HepG2 (cell line): Measurements from ENCODE around the gene CAPSL. TPM values are rescaled to one million over a fixed set of nuclear protein-coding genes. Genes with fewer than 3 reads are reported as not detected.

Source experiments
- ATAC-seq: fragments of 200-7000 bp; cut with Tn5 transposase; 3 replicates; pipeline ENCODE4 v1.9.1; 2020; ENCODE audit warnings: mild to moderate bottlenecking, moderate library complexity
- BruUV-seq: library from RNA; stranded (reverse); fragments of 400-500 nt; replicated peaks from 2 replicates; lab custom pipeline; 2021; lab: Mats Ljungman, UMichigan
- CTCF ChIA-PET: fragments of 300-600 bp; formaldehyde crosslinking; extraction: SDS; loops from one replicate; lab custom pipeline; 2021; ENCODE audit warnings: low total read pairs, inconsistent platforms, low intra/inter-chr PET ratio; lab: Yijun Ruan, JAX
- POLR2A ChIA-PET: fragments of 350-600 bp; sonication (Branson Sonifier 250); formaldehyde crosslinking; loops from one replicate; lab custom pipeline; 2020; ENCODE audit warnings: antibody characterized with exemption, inconsistent platforms; lab: Yijun Ruan, JAX
- DNase-seq: peaks from one replicate; pipeline ENCODE4 v3.0.0-alpha.2; 2015; ENCODE audit warnings: low spot score
- FAIRE-seq: peaks from 3 replicates; lab custom pipeline; 2011; peaks lifted over from hg19 to GRCh38; lab: Jason Lieb, UNC
- H2AFZ ChIP-seq: one replicate; pipeline ENCODE4 v1.6.1; 2011; ENCODE audit warnings: low read length, inconsistent platforms
- H3K27ac ChIP-seq: fragments of 300-600 bp; 3 replicates; pipeline ENCODE4 v1.8.0; 2011; ENCODE audit warnings: mixed run types, mild to moderate bottlenecking, mixed read lengths, low read length, inconsistent platforms; ENCODE audit not compliant: insufficient read depth; ENCODE audit errors: extremely low read length
- H3K27me3 ChIP-seq, 2 experiments: fragments of 200-600 bp in 1 of 2; 2 replicates in 1 of 2; 3 replicates in 1 of 2; pipeline versions ENCODE4 v1.6.0 to v1.8.0; 2011; ENCODE audit warnings: low read length in 2 of 2, mild to moderate bottlenecking in 2 of 2, moderate library complexity in 2 of 2, inconsistent platforms in 1 of 2; ENCODE audit not compliant: insufficient read depth in 2 of 2, control insufficient read depth in 1 of 2
- H3K36me3 ChIP-seq, 2 experiments: fragments of 200-600 bp in 1 of 2; replicated peaks in 1 of 2; 2 replicates in 1 of 2; 3 replicates in 1 of 2; pipeline versions ENCODE4 v1.5.1 to v1.8.0; 2011; ENCODE audit warnings: low read length in 2 of 2, inconsistent platforms in 1 of 2; ENCODE audit not compliant: insufficient read depth in 2 of 2, control insufficient read depth in 1 of 2
- H3K4me1 ChIP-seq: 2 replicates; pipeline ENCODE4 v1.5.1; 2012; ENCODE audit warnings: low read length, inconsistent platforms; ENCODE audit not compliant: insufficient read depth
- H3K4me2 ChIP-seq: 2 replicates; pipeline ENCODE4 v1.6.0; 2011; ENCODE audit warnings: low read depth, low read length, inconsistent platforms
- H3K4me3 ChIP-seq, 3 experiments: fragments of 200-600 bp in 1 of 3; sonication (generic), shearing (Covaris generic) in 1 of 3; replicated peaks in 1 of 3; 2 replicates each; pipeline ENCODE4 v1.5.1; 2011 to 2016; ENCODE audit warnings: low read length in 3 of 3, inconsistent platforms in 2 of 3, low read depth in 2 of 3, mild to moderate bottlenecking in 2 of 3, control low read depth in 1 of 3, mixed read lengths in 1 of 3; ENCODE audit not compliant: insufficient read depth in 1 of 3
- H3K79me2 ChIP-seq: one replicate; pipeline ENCODE4 v1.6.1; 2011; ENCODE audit warnings: low read length, inconsistent platforms; ENCODE audit not compliant: insufficient read depth
- H3K9ac ChIP-seq: 2 replicates; pipeline ENCODE4 v1.6.0; 2011; ENCODE audit warnings: mild to moderate bottlenecking, low read depth, low read length, inconsistent platforms; ENCODE audit not compliant: insufficient read depth
- H3K9me3 ChIP-seq: 2 replicates; pipeline ENCODE4 v1.5.1; 2012; ENCODE audit warnings: mild to moderate bottlenecking, low read length
- H4K20me1 ChIP-seq: 2 replicates; pipeline ENCODE4 v1.6.0; 2011; ENCODE audit warnings: inconsistent platforms, mild to moderate bottlenecking, low read length, moderate library complexity; ENCODE audit not compliant: insufficient read depth
- GPN1 ChIP-seq: sonication (generic); formaldehyde crosslinking; IDR thresholded peaks from 2 replicates; pipeline ENCODE4 v1.5.1; 2020; ENCODE audit warnings: missing genetic modification reagents, borderline replicate concordance
- MEIS2 ChIP-seq: sonication (generic); formaldehyde crosslinking; IDR thresholded peaks from 2 replicates; pipeline ENCODE4 v1.9.0; 2021; ENCODE audit warnings: mild to moderate bottlenecking, missing genetic modification reagents
- PRMT3 ChIP-seq: sonication (generic); formaldehyde crosslinking; IDR thresholded peaks from 2 replicates; pipeline ENCODE4 v1.8.1; 2022; ENCODE audit warnings: low read depth, mild to moderate bottlenecking, moderate library complexity, missing genetic modification reagents, borderline replicate concordance
- STAG1 ChIP-seq: sonication (generic); formaldehyde crosslinking; IDR thresholded peaks from 2 replicates; pipeline ENCODE4 v1.4.0; 2020; ENCODE audit warnings: missing genetic modification reagents
- YY1 ChIP-seq: IDR thresholded peaks from 2 replicates; pipeline ENCODE4 v1.6.1; 2011; ENCODE audit warnings: low read length, low read depth, moderate library complexity, mild to moderate bottlenecking; ENCODE audit not compliant: insufficient read depth, insufficient replicate concordance
- ZEB1 ChIP-seq: IDR thresholded peaks from 2 replicates; pipeline ENCODE4 v1.6.1; 2012; ENCODE audit warnings: mild to moderate bottlenecking, low read depth, inconsistent platforms; ENCODE audit not compliant: insufficient replicate concordance
- ZFP41 ChIP-seq: sonication (generic); formaldehyde crosslinking; IDR thresholded peaks from 2 replicates; pipeline ENCODE4 v1.4.0; 2020; ENCODE audit warnings: mild to moderate bottlenecking, missing genetic modification reagents, borderline replicate concordance
- ZNF234 ChIP-seq: sonication (generic); formaldehyde crosslinking; conservative IDR thresholded peaks from 2 replicates; pipeline ENCODE4 v1.5.1; 2020; ENCODE audit warnings: mild to moderate bottlenecking, missing genetic modification reagents
- ZNF256 ChIP-seq: sonication (generic); formaldehyde crosslinking; conservative IDR thresholded peaks from 2 replicates; pipeline ENCODE4 v1.4.0; 2020; ENCODE audit warnings: missing genetic modification reagents
- ZNF543 ChIP-seq: sonication (generic); formaldehyde crosslinking; IDR thresholded peaks from 2 replicates; pipeline ENCODE4 v1.4.0; 2020; ENCODE audit warnings: mild to moderate bottlenecking, missing genetic modification reagents
- ZNF570 ChIP-seq: sonication (generic); formaldehyde crosslinking; IDR thresholded peaks from 2 replicates; pipeline ENCODE4 v1.4.0; 2020; ENCODE audit warnings: mild to moderate bottlenecking, missing genetic modification reagents, borderline replicate concordance
- ZNF678 ChIP-seq: sonication (generic); formaldehyde crosslinking; IDR thresholded peaks from 2 replicates; pipeline ENCODE4 v1.4.0; 2020; ENCODE audit warnings: mild to moderate bottlenecking, missing genetic modification reagents
- WGBS: methylation state at CpG from one replicate; pipeline ENCODE4 v1.1.6; 2017; ENCODE audit warnings: low lambda C conversion rate; 5-methylcytosine and 5-hydroxymethylcytosine counted together
- in situ Hi-C: cut with HindIII; loops from 2 replicates; pipeline ENCODE4 v1.10.0; 2017; ENCODE audit warnings: low pct_unique_long_range_greater_than_20kb; ENCODE audit not compliant: extremely low pct_ligation_motif_present
- intact Hi-C: fragments of 100-400 bp; cut with micrococcal nuclease; formaldehyde crosslinking; loops from one replicate; pipeline ENCODE4 v1.10.0; 2022; ENCODE audit not compliant: unreplicated experiment
- polyA plus RNA-seq, 8 experiments: library from polyadenylated mRNA; depleted of rRNA in 3 of 8; stranded (reverse) in 7 of 8; unstranded in 1 of 8; fragments of >200 nt; fragmentation: Illumina TruSeq in 4 of 8; extraction: Trizol in 4 of 8; gene quantifications; 2 replicates each; pipeline versions ENCODE4 v1.2.1 to v1.2.3, GENCODE V29; 2011 to 2016; ENCODE audit warnings: low read depth in 4 of 8, missing spikeins in 1 of 8, mixed read lengths in 1 of 8; ENCODE audit not compliant: insufficient read depth in 1 of 8
- total RNA-seq, 5 experiments: library from RNA; depleted of rRNA; stranded (reverse); fragments of >200 nt; fragmentation: Illumina TruSeq; extraction: Trizol; gene quantifications; 2 replicates each; pipeline ENCODE4 v1.2.3, GENCODE V29; 2016; ENCODE audit warnings: low read depth in 1 of 5
- TF ChIP-seq, protein P1 (sequence below): sonication (generic); formaldehyde crosslinking; IDR thresholded peaks from 2 replicates; pipeline ENCODE4 v1.5.0; 2020; ENCODE audit warnings: mild to moderate bottlenecking, missing genetic modification reagents, moderate library complexity
- TF ChIP-seq, protein P2 (sequence below): sonication (generic); formaldehyde crosslinking; IDR thresholded peaks from 2 replicates; pipeline ENCODE4 v1.4.0; 2020; ENCODE audit warnings: missing genetic modification reagents
- TF ChIP-seq, protein P3 (sequence below): sonication (generic); formaldehyde crosslinking; IDR thresholded peaks from 2 replicates; pipeline ENCODE4 v1.8.0; 2022; ENCODE audit warnings: missing genetic modification reagents, mild to moderate bottlenecking, moderate library complexity, borderline replicate concordance

CAPSL gene
- total and polyA plus RNA-seq, 2 of the 13 experiments (the other 11 are each of a cell fraction or from before 2014, with no cell fraction given), result not detected

DNA sequence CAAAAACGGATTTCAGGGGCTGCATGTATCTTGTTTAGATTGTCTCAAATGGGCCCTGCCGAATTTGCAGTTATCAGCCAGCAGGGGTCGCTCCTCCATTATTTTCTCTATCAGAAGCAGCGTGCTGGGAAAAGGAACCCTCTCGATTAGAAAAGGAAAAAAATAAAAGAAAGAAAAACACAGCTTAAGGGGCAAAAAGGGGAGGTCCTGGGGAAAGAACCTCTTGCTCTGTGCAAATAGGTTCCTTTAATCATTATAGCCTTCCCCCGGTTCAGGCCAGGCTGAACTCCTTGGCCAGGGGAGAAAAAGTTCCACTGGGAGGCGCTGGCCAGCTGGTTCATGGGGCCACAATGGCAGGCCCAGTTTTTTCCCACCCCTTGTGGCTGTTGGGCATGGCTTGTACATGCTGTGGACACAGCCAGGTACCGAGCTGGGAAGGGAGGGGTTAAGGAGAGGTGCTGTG is 25.0 kb upstream of the CAPSL start:
- no peak overlapping the region for H3K27ac ChIP-seq
- no peak for FAIRE-seq
- peaks cover 7% of the 10 kb centered on the region for H3K9me3 ChIP-seq
- no peak overlapping the region for H3K9ac ChIP-seq
- H3K4me2 ChIP-seq, result no peak overlapping the region
- H4K20me1 ChIP-seq, result no peaks in the 10 kb centered on the region
- no peak overlapping the region for H2AFZ ChIP-seq
- no peaks in the 10 kb centered on the region for H3K79me2 ChIP-seq
- intact Hi-C loops (no loop called here), in situ Hi-C loops (no loop called here)
- no peaks in the 10 kb centered on the region; a peak in 1 of 5 replicates for H3K27me3 ChIP-seq
- ATAC-seq, result no peak
- no peaks in the 10 kb centered on the region for H3K4me1 ChIP-seq
- BruUV-seq, result no TSS peak
- H3K36me3 ChIP-seq, result no peaks in the 10 kb centered on the region
- DNase-seq, result no peak
- ChIA-PET POLR2A (no interaction called here), CTCF (no interaction called here)
- no peak overlapping the region for H3K4me3 ChIP-seq
- peak; percentile 20; the same call in 1 of the 2 replicates for TF ChIP-seq STAG1 (CRISPR knock-in tag)
- no peak for TF ChIP-seq ZEB1
- TF ChIP-seq, protein P1, sequence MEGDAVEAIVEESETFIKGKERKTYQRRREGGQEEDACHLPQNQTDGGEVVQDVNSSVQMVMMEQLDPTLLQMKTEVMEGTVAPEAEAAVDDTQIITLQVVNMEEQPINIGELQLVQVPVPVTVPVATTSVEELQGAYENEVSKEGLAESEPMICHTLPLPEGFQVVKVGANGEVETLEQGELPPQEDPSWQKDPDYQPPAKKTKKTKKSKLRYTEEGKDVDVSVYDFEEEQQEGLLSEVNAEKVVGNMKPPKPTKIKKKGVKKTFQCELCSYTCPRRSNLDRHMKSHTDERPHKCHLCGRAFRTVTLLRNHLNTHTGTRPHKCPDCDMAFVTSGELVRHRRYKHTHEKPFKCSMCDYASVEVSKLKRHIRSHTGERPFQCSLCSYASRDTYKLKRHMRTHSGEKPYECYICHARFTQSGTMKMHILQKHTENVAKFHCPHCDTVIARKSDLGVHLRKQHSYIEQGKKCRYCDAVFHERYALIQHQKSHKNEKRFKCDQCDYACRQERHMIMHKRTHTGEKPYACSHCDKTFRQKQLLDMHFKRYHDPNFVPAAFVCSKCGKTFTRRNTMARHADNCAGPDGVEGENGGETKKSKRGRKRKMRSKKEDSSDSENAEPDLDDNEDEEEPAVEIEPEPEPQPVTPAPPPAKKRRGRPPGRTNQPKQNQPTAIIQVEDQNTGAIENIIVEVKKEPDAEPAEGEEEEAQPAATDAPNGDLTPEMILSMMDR, result peak; percentile 48
- WGBS, result 5% methylated on average over 7 of the region's 8 CpGs

DNA sequence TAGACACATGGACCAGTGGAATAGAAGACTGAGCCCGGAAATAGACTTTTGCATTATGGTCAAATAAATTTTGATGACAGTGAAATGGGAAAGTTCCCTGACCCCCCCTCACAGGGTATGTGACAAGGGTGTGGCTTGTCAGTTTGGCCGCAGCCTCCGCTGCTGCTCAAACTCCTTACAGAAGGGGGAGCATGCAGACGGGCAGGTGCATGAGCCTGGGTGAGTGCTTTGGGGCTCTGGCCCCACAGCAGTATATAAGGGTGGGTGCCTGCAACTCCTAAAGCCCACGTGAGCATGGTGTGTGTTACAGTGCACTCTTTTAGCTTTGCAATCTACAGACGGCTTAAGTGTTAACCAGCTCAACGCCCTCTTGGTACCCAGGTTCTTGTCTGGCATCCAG is 21.9 kb upstream of the CAPSL start:
- no TSS peak for BruUV-seq
- H3K4me2 ChIP-seq, result no peak overlapping the region
- no peak overlapping the region for H3K27ac ChIP-seq
- H2AFZ ChIP-seq, result no peak overlapping the region
- no peak for DNase-seq
- POLR2A ChIA-PET, result no interaction called here
- WGBS, result 28% methylated on average over 7 of the region's 7 CpGs
- ATAC-seq, result no peak
- no peak overlapping the region for H3K4me3 ChIP-seq
- H3K9me3 ChIP-seq, result peaks cover 7% of the 10 kb centered on the region
- H3K79me2 ChIP-seq, result no peaks in the 10 kb centered on the region
- H3K36me3 ChIP-seq, result no peaks in the 10 kb centered on the region
- no peak for FAIRE-seq
- CTCF ChIA-PET, result no interaction called here
- H3K4me1 ChIP-seq, result no peaks in the 10 kb centered on the region
- intact Hi-C loops, result no loop called here
- in situ Hi-C loops, result no loop called here
- H3K9ac ChIP-seq, result no peak overlapping the region
- H3K27me3 ChIP-seq, result no peaks in the 10 kb centered on the region; a peak in 1 of 5 replicates
- no peaks in the 10 kb centered on the region for H4K20me1 ChIP-seq
- TF ChIP-seq GPN1 (CRISPR knock-in tag) (no peak), ZNF234 (CRISPR knock-in tag) (no peak), PRMT3 (CRISPR knock-in tag) (no peak), MEIS2 (CRISPR knock-in tag) (no peak), YY1 (no peak), ZNF570 (no peak), ZFP41 (no peak), ZNF256 (CRISPR knock-in tag) (no peak), ZNF543 (CRISPR knock-in tag) (no peak), ZNF678 (CRISPR knock-in tag) (no peak)
- TF ChIP-seq, protein P2, sequence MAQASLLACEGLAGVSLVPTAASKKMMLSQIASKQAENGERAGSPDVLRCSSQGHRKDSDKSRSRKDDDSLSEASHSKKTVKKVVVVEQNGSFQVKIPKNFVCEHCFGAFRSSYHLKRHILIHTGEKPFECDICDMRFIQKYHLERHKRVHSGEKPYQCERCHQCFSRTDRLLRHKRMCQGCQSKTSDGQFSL (CRISPR knock-in tag), result no peak
- TF ChIP-seq, protein P3, sequence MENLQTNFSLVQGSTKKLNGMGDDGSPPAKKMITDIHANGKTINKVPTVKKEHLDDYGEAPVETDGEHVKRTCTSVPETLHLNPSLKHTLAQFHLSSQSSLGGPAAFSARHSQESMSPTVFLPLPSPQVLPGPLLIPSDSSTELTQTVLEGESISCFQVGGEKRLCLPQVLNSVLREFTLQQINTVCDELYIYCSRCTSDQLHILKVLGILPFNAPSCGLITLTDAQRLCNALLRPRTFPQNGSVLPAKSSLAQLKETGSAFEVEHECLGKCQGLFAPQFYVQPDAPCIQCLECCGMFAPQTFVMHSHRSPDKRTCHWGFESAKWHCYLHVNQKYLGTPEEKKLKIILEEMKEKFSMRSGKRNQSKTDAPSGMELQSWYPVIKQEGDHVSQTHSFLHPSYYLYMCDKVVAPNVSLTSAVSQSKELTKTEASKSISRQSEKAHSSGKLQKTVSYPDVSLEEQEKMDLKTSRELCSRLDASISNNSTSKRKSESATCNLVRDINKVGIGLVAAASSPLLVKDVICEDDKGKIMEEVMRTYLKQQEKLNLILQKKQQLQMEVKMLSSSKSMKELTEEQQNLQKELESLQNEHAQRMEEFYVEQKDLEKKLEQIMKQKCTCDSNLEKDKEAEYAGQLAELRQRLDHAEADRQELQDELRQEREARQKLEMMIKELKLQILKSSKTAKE, result no peak
